Testis (tissue), 2 donors: ENCODE measurements around the gene MBNL3.

Experiments
- CTCF ChIP-seq, 3 experiments: fragments of 450-650 bp in 2 of 3; fragments of 200-600 bp in 1 of 3; sonication (generic) in 1 of 3; IDR thresholded peaks; one replicate each; pipeline ENCODE4 v1.5.1; 2016 to 2019; ENCODE audit warnings: antibody characterized with exemption in 3 of 3, mild to moderate bottlenecking in 2 of 3, moderate library complexity in 1 of 3
- POLR2A ChIP-seq: fragments of 450-650 bp; IDR thresholded peaks from one replicate; pipeline ENCODE4 v1.6.1; 2017; ENCODE audit warnings: antibody characterized with exemption, mild to moderate bottlenecking, moderate library complexity

DNA sequence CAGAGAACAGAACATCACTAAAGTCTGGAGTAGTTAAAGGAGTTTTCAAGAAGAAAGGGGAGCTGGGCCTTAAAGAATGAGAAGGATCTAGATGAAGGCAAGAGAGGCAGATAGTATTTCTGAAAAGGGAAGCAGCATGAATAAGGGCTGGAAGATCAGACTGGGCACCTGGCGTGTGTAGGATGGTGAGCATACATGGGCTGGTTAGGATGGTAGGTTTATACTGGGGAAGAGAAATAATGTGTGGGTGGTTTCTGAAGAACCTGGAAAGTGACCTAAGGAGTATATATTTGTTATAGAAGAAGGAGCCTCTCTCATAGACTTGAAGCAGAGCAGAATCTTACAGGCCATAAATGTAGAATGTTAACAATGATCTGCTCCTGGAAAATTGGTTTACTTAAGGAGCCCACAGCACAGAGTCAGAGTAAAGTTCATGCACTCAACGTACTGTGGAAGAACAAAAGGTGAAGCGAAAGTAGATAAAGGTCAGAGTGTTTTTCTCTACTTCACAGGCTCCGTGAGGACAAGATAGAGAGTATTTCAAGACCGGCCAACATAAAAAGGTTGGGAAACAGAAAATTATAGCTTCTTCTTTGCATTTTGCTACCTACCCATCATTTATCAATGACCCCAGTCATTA is 35.8 kb downstream of the MBNL3 start:
- TF ChIP-seq CTCF (IDR thresholded peaks at IDR 0.05), result no peak
- no peak for TF ChIP-seq POLR2A
